GM19351 (cell line): ENCODE measurements around the gene ENPP3.
"Not testable (repeated sequence)": the region's sequence is repeated elsewhere in the genome, so short reads cannot be mapped to it uniquely, and the experiment has no call there.

ENCODE experiments used
- ATAC-seq: cut with Tn5 transposase; IDR thresholded peaks from one replicate; pipeline ENCODE4 v1.9.1; 2021; ENCODE audit warnings: mild to moderate bottlenecking, moderate library complexity; ENCODE audit not compliant: unreplicated experiment

The ENPP3 gene

DNA sequence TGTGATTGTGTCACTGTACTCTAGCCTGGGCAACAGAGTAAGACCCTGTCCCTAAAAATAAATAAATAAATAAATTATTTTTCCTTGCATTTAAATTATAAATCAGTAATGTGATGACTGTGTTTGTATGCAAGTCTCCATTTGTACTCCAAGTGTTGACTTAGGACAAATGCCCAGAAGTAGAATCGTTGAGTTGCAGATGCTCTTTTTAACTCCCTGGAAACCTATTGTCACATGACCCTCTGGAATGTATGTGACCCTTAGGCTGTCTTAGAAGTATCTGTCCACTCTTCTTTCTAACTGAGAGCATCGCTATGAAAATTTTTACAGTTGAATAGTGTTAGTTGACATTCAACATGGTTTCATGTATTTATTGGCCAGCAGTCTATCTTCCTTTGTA, 45.3 kb downstream of the ENPP3 start:
- ATAC-seq, result no peak

DNA sequence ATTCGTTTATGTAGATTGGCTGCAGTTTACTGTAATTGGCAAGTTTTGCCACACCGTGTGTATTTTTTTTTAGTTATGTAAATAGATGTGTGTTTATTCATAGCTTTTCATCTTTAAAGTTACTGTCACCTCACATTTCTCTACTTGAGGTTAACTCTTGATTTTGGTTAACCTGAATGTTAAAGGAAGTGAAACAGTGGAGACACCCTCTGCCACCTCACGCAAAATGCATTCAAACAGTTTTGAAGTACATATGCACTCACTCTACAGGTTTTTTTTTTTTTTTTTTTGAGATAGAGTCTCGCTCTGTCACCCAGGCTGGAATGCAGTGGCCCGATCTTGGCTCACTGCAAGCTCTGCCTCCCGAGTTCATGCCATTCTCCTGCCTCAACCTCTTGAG, 46.4 kb downstream of the ENPP3 start:
- peak; percentile 74 for ATAC-seq

DNA sequence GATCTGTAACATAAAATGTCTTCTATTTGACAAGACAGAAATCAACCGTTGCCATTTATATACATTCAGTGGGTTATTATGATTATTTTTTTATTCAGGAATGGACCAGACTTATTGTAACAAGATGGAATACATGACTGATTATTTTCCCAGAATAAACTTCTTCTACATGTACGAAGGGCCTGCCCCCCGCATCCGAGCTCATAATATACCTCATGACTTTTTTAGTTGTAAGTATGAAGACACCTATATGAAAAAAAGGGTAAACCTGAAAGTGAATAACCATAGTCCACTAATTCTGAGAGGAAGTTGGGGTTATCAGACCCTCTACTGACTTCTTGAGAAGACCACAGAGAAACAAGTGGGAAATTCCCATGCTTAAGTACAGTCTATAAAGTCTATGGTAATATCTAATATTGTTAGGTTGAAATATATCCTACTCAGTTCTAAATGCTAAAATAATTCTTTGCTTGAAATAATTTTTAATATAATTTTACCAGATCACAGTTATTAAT, 48.2 kb downstream of the ENPP3 start:
- ATAC-seq, result peak; percentile 69

DNA sequence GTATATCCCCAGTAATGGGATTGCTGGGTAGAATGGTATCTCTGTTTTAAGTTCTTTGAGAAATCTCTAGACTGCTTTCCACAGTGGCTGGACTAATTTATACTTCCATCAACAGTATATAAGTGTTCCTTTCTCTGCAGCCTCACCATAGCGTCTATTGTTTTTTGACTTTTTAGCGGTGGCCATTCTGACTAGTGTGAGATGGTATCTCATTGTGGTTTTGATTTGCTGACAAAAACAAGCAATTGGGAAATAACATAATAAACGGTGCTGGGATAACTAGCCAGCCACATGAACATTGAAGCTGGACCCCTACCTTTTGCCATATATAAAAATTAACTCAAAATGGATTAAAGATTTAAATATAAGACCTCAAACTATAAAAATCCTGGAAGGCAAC, 49.9 kb downstream of the ENPP3 start:
- no peak for ATAC-seq

DNA sequence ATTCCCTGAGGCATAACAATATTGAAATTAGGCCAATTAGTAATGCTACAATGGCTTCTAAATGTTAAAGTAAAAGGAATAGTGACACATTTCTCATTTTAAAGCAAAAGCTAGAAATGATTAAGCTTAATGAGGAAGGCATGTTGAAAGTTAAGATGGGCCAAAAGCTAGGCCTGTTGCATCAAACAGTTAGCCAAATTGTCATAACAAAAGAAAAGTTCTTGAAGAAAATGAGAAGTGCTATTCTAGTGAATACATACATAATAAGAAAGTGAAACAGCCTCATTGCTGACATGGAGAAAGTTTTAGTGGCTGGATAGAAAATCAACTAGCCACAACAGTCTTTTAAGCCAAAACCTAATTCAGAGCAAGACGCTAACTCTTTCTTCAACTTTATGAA, 51.2 kb downstream of the ENPP3 start:
- peak; percentile 59 for ATAC-seq

DNA sequence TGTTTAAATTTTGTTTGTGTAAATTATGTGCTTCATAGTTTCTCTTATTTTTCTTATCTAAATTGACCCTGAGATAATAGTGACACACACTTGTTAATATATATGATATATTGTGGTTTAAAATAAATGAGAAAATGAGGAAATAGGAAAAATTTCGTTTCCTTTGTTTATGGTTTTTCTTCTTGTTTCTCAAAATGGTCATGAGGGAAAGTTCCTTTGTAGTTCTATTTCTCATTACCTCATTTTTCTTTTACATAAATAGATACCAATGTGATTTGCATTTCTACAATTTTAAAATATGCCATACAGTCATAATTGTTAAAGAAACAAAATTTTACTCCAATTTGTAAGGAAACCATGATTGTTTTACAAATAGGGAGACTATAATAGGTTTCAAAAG, 54.9 kb downstream of the ENPP3 start:
- ATAC-seq, result no peak

DNA sequence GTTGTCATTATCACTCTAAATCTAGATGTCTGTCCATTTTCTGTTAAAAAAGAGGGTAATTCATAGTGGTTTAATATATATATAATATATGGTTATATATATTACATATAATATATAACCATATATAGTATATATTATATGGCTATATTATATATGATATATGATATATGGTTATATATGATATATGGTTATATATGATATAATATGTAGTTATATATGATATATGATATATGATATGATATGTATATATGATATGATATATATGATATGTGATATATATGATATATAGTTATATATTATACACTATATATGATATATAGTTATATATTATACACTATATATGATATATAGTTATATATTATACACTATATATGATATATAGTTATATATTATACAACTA, 55.5 kb downstream of the ENPP3 start:
- ATAC-seq, result no peak

DNA sequence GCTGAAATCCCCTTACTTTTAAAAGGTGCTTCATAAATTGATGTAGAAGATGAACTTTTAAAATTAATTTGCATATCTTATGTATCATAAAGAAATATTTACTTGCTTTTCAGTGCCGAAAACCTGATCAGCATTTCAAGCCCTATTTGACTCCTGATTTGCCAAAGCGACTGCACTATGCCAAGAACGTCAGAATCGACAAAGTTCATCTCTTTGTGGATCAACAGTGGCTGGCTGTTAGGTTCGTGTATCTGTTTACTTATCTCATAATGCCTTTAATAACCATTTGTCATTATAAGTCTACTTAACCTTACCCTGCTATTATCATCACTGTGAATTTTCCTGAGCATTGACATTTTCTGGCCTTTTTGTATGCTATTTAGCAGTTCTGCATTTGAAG, 56.3 kb downstream of the ENPP3 start:
- ATAC-seq, result no peak

DNA sequence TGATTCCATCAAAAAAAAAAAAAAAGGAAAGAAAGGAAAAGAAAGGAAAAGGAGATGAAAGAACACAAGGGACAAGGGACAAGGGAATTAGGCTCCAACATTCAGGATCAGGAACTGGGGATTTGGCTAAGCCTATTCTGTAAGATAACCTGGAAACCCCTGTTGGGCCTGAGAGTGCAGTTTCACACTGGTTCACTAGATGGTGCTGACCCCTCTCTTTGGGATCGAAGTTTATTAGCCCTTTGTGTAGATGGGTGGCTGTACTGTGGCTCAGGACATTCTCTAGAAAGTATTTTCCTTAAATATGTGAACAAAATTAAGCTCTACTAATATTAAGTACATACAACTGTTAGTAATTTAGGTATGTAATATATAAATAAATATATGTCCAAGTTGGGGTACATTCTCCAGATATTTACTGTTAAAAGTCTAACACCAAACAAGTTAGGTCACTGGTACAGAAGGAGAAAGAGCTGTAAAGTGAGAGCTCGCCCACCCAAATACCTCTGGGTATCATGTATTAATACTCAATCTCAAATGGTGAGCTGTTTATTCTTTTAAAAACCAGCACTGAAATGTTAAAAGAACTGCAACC, 57.8 kb downstream of the ENPP3 start:
- ATAC-seq, result peak; percentile 87

DNA sequence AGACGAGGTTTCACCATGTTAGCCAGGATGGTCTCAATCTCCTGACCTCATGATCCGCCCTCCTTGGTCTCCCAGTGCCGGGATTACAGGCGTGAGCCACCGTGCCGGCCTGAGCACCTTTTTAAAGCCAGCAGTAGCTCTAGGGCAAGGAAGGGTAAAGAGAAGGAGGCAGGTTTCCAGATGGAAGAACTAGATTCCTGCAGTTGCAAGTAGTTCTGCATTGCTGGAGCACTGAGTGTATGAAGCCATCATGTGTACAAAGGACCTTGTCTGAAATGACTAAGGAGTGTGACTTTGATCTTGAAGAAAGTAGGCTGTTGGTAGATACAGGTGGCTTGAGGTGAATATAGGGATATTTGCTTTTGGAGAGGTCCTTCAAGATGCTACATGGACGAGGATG, 59.9 kb downstream of the ENPP3 start:
- no peak for ATAC-seq

DNA sequence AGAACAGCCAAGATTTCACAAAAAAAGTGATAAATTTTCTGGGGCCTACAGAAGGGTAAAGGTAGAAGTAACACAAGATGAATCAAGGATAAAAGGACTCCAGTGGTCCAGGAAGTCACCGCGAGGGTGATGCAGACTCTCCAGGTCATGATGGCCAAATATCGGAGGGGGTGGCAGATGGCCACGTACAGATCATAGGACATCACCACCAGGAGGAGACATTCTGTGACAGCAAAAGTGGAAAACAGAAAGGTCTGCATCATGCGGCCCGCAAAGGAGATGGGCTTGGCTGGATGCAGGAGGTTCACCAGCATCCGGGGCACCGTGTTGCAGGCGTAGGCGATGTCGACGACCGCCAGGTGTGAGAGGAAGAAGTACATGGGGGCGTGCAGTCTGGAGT, 63.7 kb downstream of the ENPP3 start:
- ATAC-seq, result not testable (repeated sequence)

DNA sequence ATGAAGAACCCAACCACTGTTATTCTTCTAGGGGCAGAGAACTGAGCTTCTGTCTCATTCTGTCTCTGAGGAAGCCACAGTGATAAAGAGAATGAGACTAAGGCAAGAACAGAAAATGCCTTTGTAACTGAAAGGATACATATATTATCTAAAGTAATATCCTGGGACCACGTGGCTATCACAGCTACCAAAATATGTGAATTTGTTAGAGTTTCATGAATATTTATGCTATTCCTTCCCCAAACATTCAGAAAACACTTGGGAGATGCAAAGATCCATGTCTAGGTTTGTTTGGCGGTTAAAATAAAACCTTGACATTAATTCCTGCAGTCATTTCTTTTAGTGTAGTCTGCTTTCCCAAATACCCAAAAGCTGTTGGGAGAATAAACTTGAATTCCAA, 66.8 kb downstream of the ENPP3 start:
- ATAC-seq, result not testable (repeated sequence)

DNA sequence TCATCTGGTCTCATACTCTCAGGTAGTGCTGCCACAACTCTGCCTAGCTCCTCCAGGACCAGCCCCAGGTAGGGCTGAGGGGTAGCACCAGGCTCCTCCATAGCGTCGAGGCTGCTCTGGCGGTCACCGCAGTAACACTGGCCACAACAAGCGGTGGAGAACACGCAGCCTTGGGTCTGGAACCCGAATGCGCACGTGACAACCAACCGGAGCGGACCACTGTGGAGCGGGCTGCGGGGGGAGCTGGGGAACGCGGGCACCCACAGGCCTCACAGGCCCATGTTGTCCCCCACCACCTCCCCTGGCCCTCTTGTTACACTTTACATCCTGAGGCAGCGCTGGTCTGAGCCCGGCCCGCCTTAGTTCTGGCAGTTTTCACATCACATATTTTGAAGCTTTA, 73.8 kb downstream of the ENPP3 start, which contains the start of gene CTAGE9:
Gene CTAGE9 (minus strand): TSS at position 101 of the 400 bp plus-strand sequence. CDS start 0 bp downstream, at position 101.
- ATAC-seq, result not testable (repeated sequence)

DNA sequence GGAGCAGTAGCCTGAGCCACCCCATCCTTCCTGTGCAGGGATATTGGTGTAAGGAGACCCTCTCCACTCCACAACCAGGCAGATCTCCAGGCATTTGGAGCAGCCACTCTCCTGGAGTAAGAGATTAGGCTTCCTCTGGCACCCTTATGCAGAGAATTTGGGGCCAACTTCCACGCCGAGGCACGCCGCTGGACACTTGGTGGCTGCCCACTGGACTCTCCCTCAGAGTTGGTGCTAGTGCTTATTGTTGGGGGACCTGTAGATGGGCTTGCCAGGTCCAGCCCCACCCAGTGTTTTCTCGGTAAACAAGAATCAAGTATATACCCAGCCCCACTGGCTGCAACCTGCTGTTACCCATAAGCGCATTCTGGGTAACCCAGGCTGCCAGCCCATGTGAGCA, 78.5 kb downstream of the ENPP3 start:
- ATAC-seq, result peak; percentile 82

DNA sequence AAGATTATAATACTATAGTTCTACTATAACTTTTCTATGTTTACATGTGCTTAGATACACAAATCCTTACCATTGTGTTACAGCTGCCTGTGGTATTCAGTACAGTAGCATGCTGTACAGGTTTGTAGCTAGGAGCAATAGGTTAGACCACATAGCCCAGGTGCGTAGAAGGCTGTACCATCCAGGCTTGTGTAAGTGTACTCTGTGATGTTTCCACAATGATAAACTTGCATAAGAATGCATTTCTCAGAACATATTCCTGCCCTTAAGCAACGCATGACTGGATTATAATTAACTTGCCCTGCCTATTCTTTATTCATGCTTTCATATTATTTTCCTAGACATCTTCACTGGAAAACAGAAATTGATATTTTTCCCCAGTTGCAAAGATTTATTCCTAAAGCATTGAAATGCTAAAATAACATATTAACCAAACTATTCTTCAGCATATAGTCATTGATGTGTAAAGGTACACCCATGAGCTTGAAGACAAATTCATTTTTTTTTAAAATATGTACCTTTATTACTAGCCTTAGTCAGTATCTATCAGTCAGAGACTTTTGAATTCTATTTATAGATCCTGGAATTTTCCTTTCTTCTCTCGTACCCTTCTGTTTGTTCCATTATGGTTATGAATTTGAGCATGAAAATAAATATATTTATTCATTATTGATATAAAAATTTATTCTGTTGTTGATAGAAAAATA, 80.9 kb downstream of the ENPP3 start:
- no peak for ATAC-seq

DNA sequence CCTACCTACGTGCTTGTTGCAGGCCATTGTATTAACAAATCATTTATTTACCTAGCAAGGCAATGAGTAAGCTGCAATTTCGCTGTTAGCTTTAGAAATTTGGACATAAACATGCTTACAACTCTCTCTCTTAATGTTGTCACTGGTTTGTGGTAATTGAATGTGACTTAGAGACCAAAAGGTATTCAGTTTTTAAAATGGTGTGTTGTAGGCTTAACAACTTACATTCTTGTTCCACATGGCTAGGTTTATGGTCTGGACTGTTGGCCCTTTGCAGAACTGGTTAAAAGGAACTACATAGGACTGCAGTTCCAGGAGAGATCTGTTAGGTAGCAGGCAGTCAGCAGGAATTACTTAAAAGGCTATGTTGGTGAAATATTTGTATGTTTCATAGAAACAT, 84.1 kb downstream of the ENPP3 start:
- no peak for ATAC-seq

DNA sequence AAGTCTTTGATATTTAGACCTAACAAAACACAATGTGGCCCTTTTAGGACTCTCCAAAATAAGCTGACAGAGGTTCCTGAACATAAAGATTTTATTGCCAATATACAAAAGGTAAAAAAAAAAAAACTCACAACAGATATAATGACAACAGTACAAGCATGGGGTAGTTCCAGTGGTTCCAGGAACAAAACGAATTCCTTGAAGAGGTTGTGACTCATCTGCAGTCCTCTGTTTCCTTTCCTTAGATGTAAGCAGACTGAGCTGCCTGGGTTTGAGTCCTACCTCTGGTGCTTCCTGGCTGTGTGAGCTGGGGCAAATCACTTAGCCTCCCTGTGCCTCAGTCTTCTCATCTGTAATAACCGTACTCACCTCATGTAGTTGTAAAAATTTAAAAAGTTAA, 87.0 kb downstream of the ENPP3 start:
- no peak for ATAC-seq

DNA sequence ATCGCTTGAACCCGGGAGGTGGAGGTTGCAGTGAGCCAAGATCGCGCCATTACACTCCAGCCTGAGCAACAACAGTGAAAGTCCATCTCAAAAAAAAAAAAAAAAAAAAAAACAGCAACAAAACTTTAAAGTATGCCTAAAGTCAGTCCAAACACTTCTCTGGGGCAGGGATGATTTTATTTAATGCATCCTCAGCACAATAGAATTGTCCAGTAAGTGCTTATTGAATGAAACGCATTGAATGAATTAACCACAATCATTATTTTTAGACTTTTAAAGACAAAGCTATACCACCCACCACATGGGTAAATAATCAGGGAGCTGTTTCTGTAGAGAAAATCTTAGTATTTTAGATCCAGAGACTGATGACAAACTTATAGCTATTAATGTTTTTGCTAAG, 90.4 kb downstream of the ENPP3 start:
- ATAC-seq, result no peak

DNA sequence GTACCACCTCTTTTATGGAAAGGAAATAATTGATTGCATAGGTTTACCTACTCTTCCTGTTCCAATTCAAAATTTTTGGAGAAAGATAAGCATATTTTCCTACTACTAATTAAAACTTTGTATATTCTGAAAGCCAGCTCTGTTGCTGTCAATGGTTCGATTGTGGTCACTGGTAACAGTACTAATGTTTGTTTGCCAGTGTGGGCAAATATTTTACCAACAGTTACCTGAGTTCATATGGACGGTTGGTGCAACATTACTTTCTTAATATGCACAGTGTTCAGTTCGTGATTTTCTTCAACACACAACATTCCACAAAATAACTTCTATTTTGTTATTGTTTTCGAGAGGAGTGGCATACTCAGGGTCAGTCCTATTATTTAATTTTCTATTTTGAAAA, 90.8 kb downstream of the ENPP3 start:
- no peak for ATAC-seq

DNA sequence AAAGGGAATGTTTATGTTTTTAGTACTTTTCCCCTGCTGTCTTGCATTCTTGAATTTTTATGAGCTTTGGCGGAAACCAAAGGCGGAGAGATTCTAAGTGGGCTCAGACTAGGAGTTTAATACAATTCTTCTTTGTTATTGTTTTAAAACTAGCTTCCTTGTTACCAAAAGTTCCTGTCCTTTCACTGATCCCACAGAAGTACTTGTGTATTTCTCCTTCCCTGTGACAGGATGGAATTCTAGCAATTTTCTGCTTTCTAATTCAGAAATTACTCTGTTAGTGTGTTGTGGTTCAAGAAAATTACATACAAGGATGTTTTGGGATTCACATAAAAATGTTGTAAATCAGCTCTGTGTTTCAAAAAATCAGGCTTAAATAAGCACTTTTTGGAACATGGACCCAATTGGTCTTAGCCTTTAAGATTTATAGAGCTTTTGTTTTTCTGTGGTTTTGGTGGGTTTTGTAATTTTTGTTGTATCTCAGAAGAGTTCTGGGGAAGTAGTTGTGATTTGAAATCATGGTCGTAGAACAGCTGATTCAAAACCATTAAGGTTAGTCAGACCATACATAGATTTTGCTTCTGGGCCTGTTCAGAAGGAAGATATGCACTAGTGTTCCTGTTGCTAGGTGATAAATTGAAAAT, 91.3 kb downstream of the ENPP3 start:
- no peak for ATAC-seq

DNA sequence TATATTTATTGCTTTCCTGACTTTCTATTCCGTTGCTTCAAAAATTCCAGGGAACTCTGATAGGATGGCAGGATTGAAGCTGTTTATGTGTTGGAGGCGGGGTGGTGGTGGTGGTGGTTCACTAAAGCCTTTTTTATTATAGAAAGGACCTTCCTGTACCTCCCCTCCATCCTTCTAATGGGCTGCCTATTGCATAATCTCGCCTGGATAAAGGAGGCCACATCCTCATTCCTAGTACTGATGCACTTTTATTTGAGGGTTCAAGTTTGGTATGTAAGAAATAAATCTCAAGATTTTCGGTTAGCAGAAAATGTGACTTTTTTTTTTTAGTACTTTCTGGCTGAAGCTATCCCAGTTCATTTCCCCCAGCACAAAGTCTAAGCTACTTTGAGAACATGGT, 92.4 kb downstream of the ENPP3 start:
- ATAC-seq, result no peak

DNA sequence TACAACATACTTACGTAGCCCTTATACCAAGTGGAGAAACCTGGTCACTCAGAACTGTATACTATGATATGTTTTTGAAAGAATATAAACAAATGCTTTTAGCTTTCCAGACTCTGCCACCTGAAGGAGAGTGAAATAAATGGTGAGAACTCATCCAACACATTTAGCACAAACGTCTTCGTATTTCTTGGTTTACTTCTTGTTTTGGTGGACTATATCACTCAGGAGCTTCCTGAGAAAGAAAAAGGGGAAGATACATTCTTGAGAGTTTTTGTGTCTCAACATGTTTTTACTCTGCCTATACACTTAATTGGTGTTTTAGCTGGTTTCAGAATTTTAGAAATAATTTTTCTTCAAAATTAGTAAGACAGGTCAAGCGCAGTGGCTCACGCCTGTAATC, 93.2 kb downstream of the ENPP3 start:
- ATAC-seq, result no peak
